Testis (tissue), 2 donors: ENCODE measurements around the gene KLF18.

ENCODE experiments used
- POLR2A ChIP-seq: fragments of 450-650 bp; IDR thresholded peaks from one replicate; pipeline ENCODE4 v1.6.1; 2017; ENCODE audit warnings: antibody characterized with exemption, mild to moderate bottlenecking, moderate library complexity
- TF ChIP-seq, protein P1 (sequence below), 3 experiments: fragments of 450-650 bp in 2 of 3; fragments of 200-600 bp in 1 of 3; sonication (generic) in 1 of 3; IDR thresholded peaks; one replicate each; pipeline ENCODE4 v1.5.1; 2016 to 2019; ENCODE audit warnings: antibody characterized with exemption in 3 of 3, mild to moderate bottlenecking in 2 of 3, moderate library complexity in 1 of 3

GRCh38 chr1:44090429-44091252, 50.8 kb downstream of the KLF18 start:
- TF ChIP-seq, protein P1, sequence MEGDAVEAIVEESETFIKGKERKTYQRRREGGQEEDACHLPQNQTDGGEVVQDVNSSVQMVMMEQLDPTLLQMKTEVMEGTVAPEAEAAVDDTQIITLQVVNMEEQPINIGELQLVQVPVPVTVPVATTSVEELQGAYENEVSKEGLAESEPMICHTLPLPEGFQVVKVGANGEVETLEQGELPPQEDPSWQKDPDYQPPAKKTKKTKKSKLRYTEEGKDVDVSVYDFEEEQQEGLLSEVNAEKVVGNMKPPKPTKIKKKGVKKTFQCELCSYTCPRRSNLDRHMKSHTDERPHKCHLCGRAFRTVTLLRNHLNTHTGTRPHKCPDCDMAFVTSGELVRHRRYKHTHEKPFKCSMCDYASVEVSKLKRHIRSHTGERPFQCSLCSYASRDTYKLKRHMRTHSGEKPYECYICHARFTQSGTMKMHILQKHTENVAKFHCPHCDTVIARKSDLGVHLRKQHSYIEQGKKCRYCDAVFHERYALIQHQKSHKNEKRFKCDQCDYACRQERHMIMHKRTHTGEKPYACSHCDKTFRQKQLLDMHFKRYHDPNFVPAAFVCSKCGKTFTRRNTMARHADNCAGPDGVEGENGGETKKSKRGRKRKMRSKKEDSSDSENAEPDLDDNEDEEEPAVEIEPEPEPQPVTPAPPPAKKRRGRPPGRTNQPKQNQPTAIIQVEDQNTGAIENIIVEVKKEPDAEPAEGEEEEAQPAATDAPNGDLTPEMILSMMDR (IDR thresholded peaks at IDR 0.05): no peak
- no peak for TF ChIP-seq POLR2A
